Muscle of arm (tissue), 12 donors: Measurements from ENCODE around the gene OR13G1. TPM values are rescaled to one million over a fixed set of nuclear protein-coding genes. Genes with fewer than 3 reads are reported as not detected.

ENCODE experiments used
- polyA plus RNA-seq, 12 donors: library from polyadenylated mRNA; unstranded; fragments of 120-200 nt; gene quantifications; one replicate each; pipeline ENCODE4 v1.2.1, GENCODE V29; 2013; ENCODE audit not compliant: insufficient read length in 12 of 12

Gene OR13G1
- polyA plus RNA-seq, 12 donors = not detected

Other genes starting within 250 kb of the OR13G1 start
- gene OR2B11, start 221.6 kb downstream of the OR13G1 start, polyA plus RNA-seq = under 1 TPM in 5 of 12 donors, not detected in 7; 0.03 to 0.11 (median 0.04) TPM
- under 1 TPM in 10 of 12 donors, not detected in 2; 0.05 to 0.57 (median 0.24) TPM for gene OR2C3, start 143.3 kb downstream of the OR13G1 start, polyA plus RNA-seq
- gene GCSAML, start 130.6 kb downstream of the OR13G1 start, polyA plus RNA-seq = 1 to 10 TPM in 1 of 12 donors, under 1 TPM in 9, not detected in 2; 0.06 to 1.2 (median 0.27) TPM
- not detected for gene OR2G2, start 91.4 kb downstream of the OR13G1 start, polyA plus RNA-seq
- gene OR2G3, start 74.2 kb downstream of the OR13G1 start, polyA plus RNA-seq = not detected
- gene OR6F1, start 36.9 kb upstream of the OR13G1 start, polyA plus RNA-seq = under 1 TPM in 1 of 12 donors, not detected in 11; 0.23 TPM
- gene OR14K1, start 58.9 kb upstream of the OR13G1 start, polyA plus RNA-seq = not detected
- gene OR14A2, start 68.4 kb upstream of the OR13G1 start, polyA plus RNA-seq = not detected
- gene OR1C1, start 80.8 kb upstream of the OR13G1 start, polyA plus RNA-seq = not detected
- gene OR14A16, start 144.4 kb upstream of the OR13G1 start, polyA plus RNA-seq = not detected
- not detected for gene OR11L1, start 162.2 kb upstream of the OR13G1 start, polyA plus RNA-seq
- gene TRIM58, start 177.4 kb upstream of the OR13G1 start, polyA plus RNA-seq = 1 to 10 TPM in 11 of 12 donors, not detected in 1; 1.2 to 7.8 (median 3.5) TPM
- 1 to 10 TPM in 5 of 12 donors, under 1 TPM in 4, not detected in 3; 0.50 to 2.5 (median 1.0) TPM for gene OR2W3, start 215.8 kb upstream of the OR13G1 start, polyA plus RNA-seq
- under 1 TPM in 2 of 12 donors, not detected in 10; 0.20 to 0.40 TPM for gene OR2T8, start 240.5 kb upstream of the OR13G1 start, polyA plus RNA-seq
- gene OR2AJ1, start 245.2 kb upstream of the OR13G1 start, polyA plus RNA-seq = not detected